ENCODE data around the gene ZNF792. TPM values are rescaled to one million over a fixed set of nuclear protein-coding genes. Genes with fewer than 3 reads are reported as not detected.

Gene ZNF792
- total and polyA plus RNA-seq, 2 of the 8 experiments (the other 6 are each of a cell fraction or from before 2014, with no cell fraction given) = 2.5 to 7.2 TPM

- TF ChIP-seq, protein P1, sequence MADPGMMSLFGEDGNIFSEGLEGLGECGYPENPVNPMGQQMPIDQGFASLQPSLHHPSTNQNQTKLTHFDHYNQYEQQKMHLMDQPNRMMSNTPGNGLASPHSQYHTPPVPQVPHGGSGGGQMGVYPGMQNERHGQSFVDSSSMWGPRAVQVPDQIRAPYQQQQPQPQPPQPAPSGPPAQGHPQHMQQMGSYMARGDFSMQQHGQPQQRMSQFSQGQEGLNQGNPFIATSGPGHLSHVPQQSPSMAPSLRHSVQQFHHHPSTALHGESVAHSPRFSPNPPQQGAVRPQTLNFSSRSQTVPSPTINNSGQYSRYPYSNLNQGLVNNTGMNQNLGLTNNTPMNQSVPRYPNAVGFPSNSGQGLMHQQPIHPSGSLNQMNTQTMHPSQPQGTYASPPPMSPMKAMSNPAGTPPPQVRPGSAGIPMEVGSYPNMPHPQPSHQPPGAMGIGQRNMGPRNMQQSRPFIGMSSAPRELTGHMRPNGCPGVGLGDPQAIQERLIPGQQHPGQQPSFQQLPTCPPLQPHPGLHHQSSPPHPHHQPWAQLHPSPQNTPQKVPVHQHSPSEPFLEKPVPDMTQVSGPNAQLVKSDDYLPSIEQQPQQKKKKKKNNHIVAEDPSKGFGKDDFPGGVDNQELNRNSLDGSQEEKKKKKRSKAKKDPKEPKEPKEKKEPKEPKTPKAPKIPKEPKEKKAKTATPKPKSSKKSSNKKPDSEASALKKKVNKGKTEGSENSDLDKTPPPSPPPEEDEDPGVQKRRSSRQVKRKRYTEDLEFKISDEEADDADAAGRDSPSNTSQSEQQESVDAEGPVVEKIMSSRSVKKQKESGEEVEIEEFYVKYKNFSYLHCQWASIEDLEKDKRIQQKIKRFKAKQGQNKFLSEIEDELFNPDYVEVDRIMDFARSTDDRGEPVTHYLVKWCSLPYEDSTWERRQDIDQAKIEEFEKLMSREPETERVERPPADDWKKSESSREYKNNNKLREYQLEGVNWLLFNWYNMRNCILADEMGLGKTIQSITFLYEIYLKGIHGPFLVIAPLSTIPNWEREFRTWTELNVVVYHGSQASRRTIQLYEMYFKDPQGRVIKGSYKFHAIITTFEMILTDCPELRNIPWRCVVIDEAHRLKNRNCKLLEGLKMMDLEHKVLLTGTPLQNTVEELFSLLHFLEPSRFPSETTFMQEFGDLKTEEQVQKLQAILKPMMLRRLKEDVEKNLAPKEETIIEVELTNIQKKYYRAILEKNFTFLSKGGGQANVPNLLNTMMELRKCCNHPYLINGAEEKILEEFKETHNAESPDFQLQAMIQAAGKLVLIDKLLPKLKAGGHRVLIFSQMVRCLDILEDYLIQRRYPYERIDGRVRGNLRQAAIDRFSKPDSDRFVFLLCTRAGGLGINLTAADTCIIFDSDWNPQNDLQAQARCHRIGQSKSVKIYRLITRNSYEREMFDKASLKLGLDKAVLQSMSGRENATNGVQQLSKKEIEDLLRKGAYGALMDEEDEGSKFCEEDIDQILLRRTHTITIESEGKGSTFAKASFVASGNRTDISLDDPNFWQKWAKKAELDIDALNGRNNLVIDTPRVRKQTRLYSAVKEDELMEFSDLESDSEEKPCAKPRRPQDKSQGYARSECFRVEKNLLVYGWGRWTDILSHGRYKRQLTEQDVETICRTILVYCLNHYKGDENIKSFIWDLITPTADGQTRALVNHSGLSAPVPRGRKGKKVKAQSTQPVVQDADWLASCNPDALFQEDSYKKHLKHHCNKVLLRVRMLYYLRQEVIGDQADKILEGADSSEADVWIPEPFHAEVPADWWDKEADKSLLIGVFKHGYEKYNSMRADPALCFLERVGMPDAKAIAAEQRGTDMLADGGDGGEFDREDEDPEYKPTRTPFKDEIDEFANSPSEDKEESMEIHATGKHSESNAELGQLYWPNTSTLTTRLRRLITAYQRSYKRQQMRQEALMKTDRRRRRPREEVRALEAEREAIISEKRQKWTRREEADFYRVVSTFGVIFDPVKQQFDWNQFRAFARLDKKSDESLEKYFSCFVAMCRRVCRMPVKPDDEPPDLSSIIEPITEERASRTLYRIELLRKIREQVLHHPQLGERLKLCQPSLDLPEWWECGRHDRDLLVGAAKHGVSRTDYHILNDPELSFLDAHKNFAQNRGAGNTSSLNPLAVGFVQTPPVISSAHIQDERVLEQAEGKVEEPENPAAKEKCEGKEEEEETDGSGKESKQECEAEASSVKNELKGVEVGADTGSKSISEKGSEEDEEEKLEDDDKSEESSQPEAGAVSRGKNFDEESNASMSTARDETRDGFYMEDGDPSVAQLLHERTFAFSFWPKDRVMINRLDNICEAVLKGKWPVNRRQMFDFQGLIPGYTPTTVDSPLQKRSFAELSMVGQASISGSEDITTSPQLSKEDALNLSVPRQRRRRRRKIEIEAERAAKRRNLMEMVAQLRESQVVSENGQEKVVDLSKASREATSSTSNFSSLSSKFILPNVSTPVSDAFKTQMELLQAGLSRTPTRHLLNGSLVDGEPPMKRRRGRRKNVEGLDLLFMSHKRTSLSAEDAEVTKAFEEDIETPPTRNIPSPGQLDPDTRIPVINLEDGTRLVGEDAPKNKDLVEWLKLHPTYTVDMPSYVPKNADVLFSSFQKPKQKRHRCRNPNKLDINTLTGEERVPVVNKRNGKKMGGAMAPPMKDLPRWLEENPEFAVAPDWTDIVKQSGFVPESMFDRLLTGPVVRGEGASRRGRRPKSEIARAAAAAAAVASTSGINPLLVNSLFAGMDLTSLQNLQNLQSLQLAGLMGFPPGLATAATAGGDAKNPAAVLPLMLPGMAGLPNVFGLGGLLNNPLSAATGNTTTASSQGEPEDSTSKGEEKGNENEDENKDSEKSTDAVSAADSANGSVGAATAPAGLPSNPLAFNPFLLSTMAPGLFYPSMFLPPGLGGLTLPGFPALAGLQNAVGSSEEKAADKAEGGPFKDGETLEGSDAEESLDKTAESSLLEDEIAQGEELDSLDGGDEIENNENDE (IDR thresholded peaks at IDR 0.05; ENCODE audit: insufficient replicate concordance, low read length) = no peak
- TF ChIP-seq BCL11A (IDR thresholded peaks at IDR 0.05; ENCODE audit: low read depth in 2 of 2, low read length in 2 of 2) = no peak
- TF ChIP-seq SIN3A (conservative IDR thresholded peaks at IDR 0.05 in 1 of 2, IDR thresholded peaks at IDR 0.05 in 1 of 2; ENCODE audit: low read depth in 1 of 2, low read length in 2 of 2) = 0 out of 4 replicates have a peak, but pooled peaks of 1 of the 2 experiments have one; percentile 51
- no peak for TF ChIP-seq RBBP5 (IDR thresholded peaks at IDR 0.05; ENCODE audit: borderline replicate concordance, low read depth, low read length)
- no peak for TF ChIP-seq TAF7 (optimal IDR thresholded peaks at IDR 0.05; ENCODE audit: borderline replicate concordance, low read depth, low read length)
- peak; percentile 46; the same call in 1 of the 2 replicates for TF ChIP-seq TAF1 (IDR thresholded peaks at IDR 0.05; ENCODE audit: low read depth, low read length)
- no peak for TF ChIP-seq KDM1A (IDR thresholded peaks at IDR 0.05; ENCODE audit: borderline replicate concordance, low read length)
- TF ChIP-seq BACH1 (IDR thresholded peaks at IDR 0.05; ENCODE audit: low read length) = no peak
- peak; percentile 62 for TF ChIP-seq SAP30 (IDR thresholded peaks at IDR 0.05; ENCODE audit: insufficient read depth, insufficient replicate concordance, low read length)
These were observed 36.8 kb upstream of the ZNF792 start (continued) for GRCh38 chr19:35000647-35001501.

Data from H1 (cell line).